ENCODE measurements around the gene DST.

DST gene

DNA sequence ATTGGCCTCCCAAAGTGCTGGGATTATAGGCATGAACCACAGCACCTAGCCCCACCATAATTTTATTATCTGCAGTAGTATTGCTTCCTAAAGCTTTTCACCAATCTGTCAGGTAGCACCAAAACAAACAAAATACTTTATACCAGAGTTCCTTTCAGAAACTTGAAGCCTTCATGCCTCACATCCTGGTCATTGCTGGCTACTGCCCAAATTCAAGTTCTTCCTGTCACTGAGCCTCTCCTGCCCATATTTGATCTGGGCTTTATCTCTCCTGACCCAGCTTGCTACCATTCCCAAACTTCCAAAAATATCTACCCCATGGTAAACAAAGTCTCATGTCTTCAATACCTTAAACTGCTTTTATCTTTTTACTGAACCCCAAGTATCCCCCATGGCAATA lies 34.9 kb upstream of the DST start:
- no peak for TF ChIP-seq CTCF (IDR thresholded peaks at IDR 0.05)
- no peak for TF ChIP-seq ZFX (IDR thresholded peaks at IDR 0.05; ENCODE audit: borderline replicate concordance)

GRCh38 chr6:56671651-56672461 lies 29.2 kb upstream of the DST start:
- H3K27ac ChIP-seq: no peak overlapping the region
- TF ChIP-seq CTCF (IDR thresholded peaks at IDR 0.05) (no peak), ZFX (IDR thresholded peaks at IDR 0.05; ENCODE audit: borderline replicate concordance) (no peak)

More for the DNA sequence above, 34.9 kb upstream of the DST start:
- H3K27ac ChIP-seq: no peak overlapping the region

DNA sequence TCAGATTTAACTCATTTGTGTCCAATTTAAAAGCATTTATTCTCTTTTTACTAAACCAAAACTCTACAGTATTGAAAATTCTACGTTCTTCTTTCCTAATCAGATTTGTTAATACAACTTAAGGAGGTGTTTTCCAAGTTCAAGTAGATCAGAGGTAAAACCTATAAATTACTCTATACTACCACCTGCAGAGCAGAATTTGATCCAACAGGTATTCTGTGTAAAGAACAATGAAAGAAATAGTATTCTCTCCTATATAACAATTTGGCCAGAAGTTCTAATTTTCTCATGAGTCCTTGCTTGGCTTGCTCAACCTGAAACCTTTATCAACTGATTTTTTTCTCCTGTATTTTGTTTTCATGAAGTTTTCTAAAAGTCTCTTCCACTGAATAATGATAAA lies 28.5 kb upstream of the DST start:
- TF ChIP-seq ZFX (IDR thresholded peaks at IDR 0.05; ENCODE audit: borderline replicate concordance) (no peak), CTCF (IDR thresholded peaks at IDR 0.05) (peak; percentile 33; the same call in 1 of the 2 replicates)
- no peak overlapping the region for H3K27ac ChIP-seq

DNA sequence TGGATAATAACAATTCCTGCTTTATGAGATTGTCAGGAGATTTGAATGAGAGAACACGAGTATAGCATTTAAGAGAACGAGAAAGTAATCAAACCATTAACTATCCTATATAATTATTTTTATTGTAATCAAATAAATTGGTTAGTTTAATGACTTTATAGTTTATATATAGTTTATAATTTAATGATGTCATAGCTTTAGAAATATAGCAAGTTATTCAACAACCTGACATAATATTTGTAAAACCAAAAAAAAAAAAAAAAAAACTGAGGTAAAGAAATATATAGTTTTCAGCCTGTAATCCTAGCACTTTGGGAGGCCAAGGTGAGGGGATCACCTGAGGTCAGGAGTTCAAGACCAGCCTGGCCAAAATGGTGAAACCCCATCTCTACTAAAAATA lies 26.4 kb upstream of the DST start:
- no peak for TF ChIP-seq CTCF (IDR thresholded peaks at IDR 0.05)
- TF ChIP-seq ZFX (IDR thresholded peaks at IDR 0.05; ENCODE audit: borderline replicate concordance): no peak
- no peak overlapping the region for H3K27ac ChIP-seq

- TF ChIP-seq ZFX (IDR thresholded peaks at IDR 0.05; ENCODE audit: borderline replicate concordance) (no peak), CTCF (IDR thresholded peaks at IDR 0.05) (no peak)
- H3K27ac ChIP-seq: no peak overlapping the region
Measured at GRCh38 chr6:56668158-56668557, 25.5 kb upstream of the DST start.

GRCh38 chr6:56667336-56667735 lies 24.6 kb upstream of the DST start:
- no peak overlapping the region for H3K27ac ChIP-seq
- no peak for TF ChIP-seq CTCF (IDR thresholded peaks at IDR 0.05)
- no peak for TF ChIP-seq ZFX (IDR thresholded peaks at IDR 0.05; ENCODE audit: borderline replicate concordance)

DNA sequence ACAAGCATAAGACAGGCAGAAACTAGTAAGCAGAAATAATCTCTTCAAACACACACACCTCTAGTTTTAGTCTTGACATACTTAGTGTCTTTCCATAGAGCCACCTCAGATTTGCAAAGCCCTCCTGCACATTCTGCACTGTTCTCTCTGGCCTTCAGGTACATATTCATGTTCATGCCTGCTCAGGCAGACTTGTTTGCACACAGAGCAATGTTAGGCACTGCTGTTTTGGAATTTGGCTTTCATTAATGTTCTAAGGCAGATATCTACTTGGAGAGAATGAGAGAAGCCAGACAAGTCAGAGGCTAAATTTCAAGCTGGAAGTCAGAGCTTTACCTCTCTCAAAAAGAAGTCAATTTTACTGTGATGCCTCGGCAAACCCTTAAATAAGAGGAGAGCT lies 21.3 kb upstream of the DST start:
- no peak for TF ChIP-seq CTCF (IDR thresholded peaks at IDR 0.05)
- TF ChIP-seq ZFX (IDR thresholded peaks at IDR 0.05; ENCODE audit: borderline replicate concordance): no peak
- H3K27ac ChIP-seq: no peak overlapping the region
